Stimulated activated CD8-positive, alpha-beta memory T cell treated with anti-CD3 and anti-CD28 coated beads, Interleukin-7, amount 100 ng/mL, for 4 hours (primary cell): ENCODE results near the gene KIF3A.

Experiments used
- DNase-seq, 2 donors: peaks; one replicate each; pipeline ENCODE4 v3.0.0-alpha.2; 2020; ENCODE audit warnings: low read depth in 2 of 2

The KIF3A gene

GRCh38 chr5:132677682-132678400 is 59.5 kb downstream of the KIF3A start:
- no peak for DNase-seq

- no peak for DNase-seq
Measured at GRCh38 chr5:132677191-132677590, 60.2 kb downstream of the KIF3A start.

- DNase-seq = no peak
Measured at GRCh38 chr5:132675936-132676689, 61.2 kb downstream of the KIF3A start.

GRCh38 chr5:132674671-132675506 is 62.5 kb downstream of the KIF3A start:
- no peak for DNase-seq

- DNase-seq = no peak
Measured at GRCh38 chr5:132673939-132674630, 63.3 kb downstream of the KIF3A start, which contains the start of gene IL4. IL4 (plus strand) TSS chr5:132673989; CDS start chr5:132674051, 62 bp downstream.

- DNase-seq = no peak
Measured at GRCh38 chr5:132673488-132673887, 63.9 kb downstream of the KIF3A start.

GRCh38 chr5:132671000-132671399 is 66.3 kb downstream of the KIF3A start:
- DNase-seq = no peak

GRCh38 chr5:132669966-132670882 is 67.1 kb downstream of the KIF3A start:
- no peak for DNase-seq

- DNase-seq = no peak
Measured at GRCh38 chr5:132669455-132669820, 67.9 kb downstream of the KIF3A start.

- DNase-seq = no peak
Measured at GRCh38 chr5:132668706-132669454, 68.5 kb downstream of the KIF3A start.

- no peak for DNase-seq
Measured at GRCh38 chr5:132667761-132668705, 69.3 kb downstream of the KIF3A start.

GRCh38 chr5:132667309-132667708 is 70.0 kb downstream of the KIF3A start:
- DNase-seq = no peak

- DNase-seq = no peak
Measured at GRCh38 chr5:132666310-132667123, 70.8 kb downstream of the KIF3A start.

- no peak for DNase-seq
Measured at GRCh38 chr5:132665574-132666080, 71.7 kb downstream of the KIF3A start.

GRCh38 chr5:132664696-132665209 is 72.6 kb downstream of the KIF3A start:
- DNase-seq = no peak

- DNase-seq = no peak
Measured at GRCh38 chr5:132663771-132664695, 73.3 kb downstream of the KIF3A start.
